DND-41 (cell line): ENCODE measurements around the gene SMTN.
"Not testable (repeated sequence)": the region's sequence is repeated elsewhere in the genome, so short reads cannot be mapped to it uniquely, and the experiment has no call there.

Experiments
- ATAC-seq: fragments of 200-7000 bp; cut with Tn5 transposase; 3 replicates; pipeline ENCODE4 v1.9.1; 2021; ENCODE audit warnings: low read depth; ENCODE audit not compliant: insufficient read depth
- DNase-seq: peaks from one replicate; pipeline ENCODE4 v3.0.0-alpha.2; 2020
- H2AFZ ChIP-seq: 2 replicates; pipeline ENCODE4 v1.6.0; 2012; ENCODE audit warnings: low read depth, low read length
- H3K27ac ChIP-seq: 2 replicates; pipeline ENCODE4 v1.5.1; 2012; ENCODE audit warnings: low read length, inconsistent platforms
- H3K27me3 ChIP-seq: fragments of 200-600 bp; sonication (generic); 2 replicates; pipeline ENCODE4 v1.6.0; 2012; ENCODE audit warnings: low read length, mild to moderate bottlenecking, inconsistent platforms; ENCODE audit not compliant: insufficient read depth, poor library complexity
- H3K36me3 ChIP-seq: 2 replicates; pipeline ENCODE4 v1.5.1; 2012; ENCODE audit warnings: low read length, inconsistent platforms; ENCODE audit not compliant: insufficient read depth
- H3K4me1 ChIP-seq: 2 replicates; pipeline ENCODE4 v1.5.1; 2012; ENCODE audit warnings: mild to moderate bottlenecking, low read length; ENCODE audit not compliant: insufficient read depth
- H3K4me2 ChIP-seq: 2 replicates; pipeline ENCODE4 v1.6.0; 2012; ENCODE audit warnings: mild to moderate bottlenecking, moderate library complexity, low read length, inconsistent platforms; ENCODE audit not compliant: insufficient read depth
- H3K4me3 ChIP-seq, 2 experiments: fragments of 200-600 bp in 1 of 2; shearing (Covaris generic) in 1 of 2; 2 replicates each; pipeline ENCODE4 v1.5.1; 2012 to 2016; ENCODE audit warnings: inconsistent platforms in 2 of 2, low read length in 2 of 2, mild to moderate bottlenecking in 2 of 2, low read depth in 1 of 2, moderate library complexity in 1 of 2
- H3K79me2 ChIP-seq: 2 replicates; pipeline ENCODE4 v1.6.0; 2012; ENCODE audit warnings: low read length, inconsistent platforms; ENCODE audit not compliant: insufficient read depth
- H3K9ac ChIP-seq: 2 replicates; pipeline ENCODE4 v1.6.0; 2012; ENCODE audit warnings: low read depth, mild to moderate bottlenecking, inconsistent platforms, low read length, moderate library complexity
- H3K9me3 ChIP-seq: 2 replicates; pipeline ENCODE4 v1.5.1; 2012; ENCODE audit warnings: low read length, moderate library complexity, mild to moderate bottlenecking, inconsistent platforms; ENCODE audit not compliant: insufficient read depth, severe bottlenecking
- H4K20me1 ChIP-seq: 2 replicates; pipeline ENCODE4 v1.6.0; 2012; ENCODE audit warnings: low read length; ENCODE audit not compliant: insufficient read depth
- CTCF ChIP-seq: IDR thresholded peaks from 2 replicates; pipeline ENCODE4 v1.5.1; 2012; ENCODE audit warnings: borderline replicate concordance, low read length, moderate library complexity, mild to moderate bottlenecking; ENCODE audit not compliant: poor library complexity, severe bottlenecking; ENCODE audit errors: extremely low read depth
- EZH2 ChIP-seq: IDR thresholded peaks from 3 replicates; pipeline ENCODE4 v1.6.1; 2012; ENCODE audit warnings: borderline replicate concordance, low read depth, mild to moderate bottlenecking, moderate library complexity, low read length, inconsistent platforms; ENCODE audit not compliant: severe bottlenecking

The SMTN gene

DNA sequence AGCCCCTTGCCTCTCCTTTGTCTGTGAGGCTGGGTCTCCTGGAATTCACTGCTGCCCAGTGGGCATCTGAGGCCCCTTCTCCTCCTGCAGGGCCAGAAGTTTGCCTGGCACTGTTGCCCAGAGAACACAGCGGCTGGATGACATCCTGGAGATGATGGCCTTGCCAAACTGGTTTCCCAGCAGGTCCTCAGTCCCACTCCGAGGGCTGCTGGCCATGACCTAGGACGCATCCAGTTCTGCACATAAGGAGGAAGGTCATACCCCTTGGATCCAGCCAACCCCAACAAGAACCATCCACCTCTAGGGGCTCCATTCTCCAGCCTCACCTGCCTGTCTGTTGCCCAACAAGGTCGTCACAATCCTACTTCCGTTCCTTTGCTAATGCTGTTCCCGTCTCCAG, 3.4 kb upstream of the SMTN start:
- H3K79me2 ChIP-seq, result peaks cover 10% of the 10 kb centered on the region
- no peak overlapping the region for H3K9ac ChIP-seq
- H3K4me3 ChIP-seq, result no peak overlapping the region
- ATAC-seq, result no peak
- no peaks in the 10 kb centered on the region for H3K36me3 ChIP-seq
- no peak overlapping the region for H3K4me2 ChIP-seq
- TF ChIP-seq EZH2, result no peak
- TF ChIP-seq CTCF, result no peak
- no peak for DNase-seq
- no peak overlapping the region for H2AFZ ChIP-seq
- no peaks in the 10 kb centered on the region for H3K27me3 ChIP-seq
- H4K20me1 ChIP-seq, result no peaks in the 10 kb centered on the region; the same call in 1 of the 2 replicates
- H3K9me3 ChIP-seq, result no peaks in the 10 kb centered on the region
- H3K27ac ChIP-seq, result no peak overlapping the region
- peaks cover 22% of the 10 kb centered on the region for H3K4me1 ChIP-seq

GRCh38 chr22:31078389-31078788, 2.7 kb upstream of the SMTN start:
- ATAC-seq, H3K4me2 ChIP-seq: not testable (repeated sequence)

DNA sequence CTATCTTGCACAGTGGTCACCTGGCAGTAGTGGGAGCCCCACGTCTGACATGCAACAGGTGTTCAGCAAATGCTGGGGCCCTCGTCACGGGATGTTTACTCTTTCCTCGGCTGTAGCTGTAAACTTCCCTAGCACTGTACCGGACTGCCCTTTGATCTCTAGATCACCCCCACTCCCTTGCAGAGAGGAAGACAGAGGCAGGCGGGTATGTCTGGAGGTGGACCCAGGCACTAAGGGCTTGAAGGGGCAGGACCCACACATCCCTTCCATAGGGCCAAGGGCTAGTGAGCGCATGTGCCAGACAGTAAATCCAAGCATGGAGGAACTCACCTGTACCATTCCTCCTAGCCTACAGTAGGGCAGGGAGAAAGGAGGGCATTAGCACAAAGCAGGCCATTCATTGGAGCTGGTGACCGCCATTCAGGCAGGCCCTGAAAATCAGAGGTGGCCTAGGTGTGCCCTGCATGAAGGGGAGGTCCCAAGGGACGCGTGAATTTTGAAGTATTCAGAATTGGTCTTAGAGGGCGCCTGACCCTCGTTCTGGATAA, 1.9 kb upstream of the SMTN start:
- Histone ChIP-seq H3K4me1 (peaks cover 37% of the 10 kb centered on the region), H3K4me2 (no peak overlapping the region), H3K79me2 (peaks cover 19% of the 10 kb centered on the region), H3K4me3 (no peak overlapping the region), H3K36me3 (peaks cover 6% of the 10 kb centered on the region; the same call in 1 of the 2 replicates), H4K20me1 (no peaks in the 10 kb centered on the region; the same call in 1 of the 2 replicates), H3K27me3 (no peaks in the 10 kb centered on the region), H3K9me3 (no peaks in the 10 kb centered on the region), H2AFZ (no peak overlapping the region), H3K27ac (no peak overlapping the region), H3K9ac (no peak overlapping the region)
- TF ChIP-seq CTCF (no peak), EZH2 (no peak)
- ATAC-seq (no peak), DNase-seq (no peak)

More at GRCh38 chr22:31078389-31078788, 2.7 kb upstream of the SMTN start:
- not testable (repeated sequence) for H3K36me3 ChIP-seq, H4K20me1 ChIP-seq, H3K9ac ChIP-seq, H3K27me3 ChIP-seq, H3K27ac ChIP-seq, DNase-seq, H2AFZ ChIP-seq, H3K4me3 ChIP-seq, H3K9me3 ChIP-seq
- Histone ChIP-seq H3K4me1 (peaks cover 29% of the 10 kb centered on the region), H3K79me2 (peaks cover 12% of the 10 kb centered on the region)

GRCh38 chr22:31080164-31080847, 812 bp upstream of the SMTN start:
- no peak for DNase-seq
- Histone ChIP-seq H3K4me2 (peak overlapping the region; percentile 99), H3K9ac (peak overlapping the region; percentile 68), H2AFZ (peak overlapping the region; percentile 98), H3K27ac (peak overlapping the region; percentile 78), H3K36me3 (peaks cover 6% of the 10 kb centered on the region; the same call in 1 of the 2 replicates), H3K9me3 (no peaks in the 10 kb centered on the region), H4K20me1 (no peaks in the 10 kb centered on the region; the same call in 1 of the 2 replicates), H3K27me3 (no peaks in the 10 kb centered on the region), H3K79me2 (peaks cover 23% of the 10 kb centered on the region), H3K4me1 (peaks cover 46% of the 10 kb centered on the region), H3K4me3 (peak overlapping the region; percentile 45 to 87)
- ATAC-seq, result no peak
- TF ChIP-seq EZH2, result no peak
- TF ChIP-seq CTCF, result no peak
